ENCODE results near the gene LRIG1.

The LRIG1 gene

GRCh38 chr3:66378256-66378655 lies 122.6 kb downstream of the LRIG1 start:
- Mint-ChIP-seq H3K27ac (peak overlapping the region; percentile 78), H3K4me1 (ENCODE audit: low read depth) (peaks cover 19% of the 10 kb centered on the region), H3K27me3 (ENCODE audit: low read depth) (no peaks in the 10 kb centered on the region), H3K4me3 (no peak overlapping the region), H3K9me3 (no peaks in the 10 kb centered on the region), H3K36me3 (ENCODE audit: low read depth) (peaks cover 47% of the 10 kb centered on the region)
- DNase-seq (ENCODE audit: low spot score) = no peak

- Mint-ChIP-seq H3K36me3 (ENCODE audit: low read depth) (peaks cover 44% of the 10 kb centered on the region), H3K27me3 (ENCODE audit: low read depth) (no peaks in the 10 kb centered on the region), H3K27ac (peak overlapping the region; percentile 78), H3K9me3 (no peaks in the 10 kb centered on the region), H3K4me1 (ENCODE audit: low read depth) (peaks cover 19% of the 10 kb centered on the region), H3K4me3 (peak overlapping the region; percentile 4)
- DNase-seq (ENCODE audit: low spot score) = no peak
Measured at GRCh38 chr3:66377800-66378199, 123.0 kb downstream of the LRIG1 start.

- Mint-ChIP-seq H3K27ac (no peak overlapping the region), H3K27me3 (ENCODE audit: low read depth) (no peaks in the 10 kb centered on the region), H3K4me1 (ENCODE audit: low read depth) (peaks cover 19% of the 10 kb centered on the region), H3K4me3 (no peak overlapping the region), H3K36me3 (ENCODE audit: low read depth) (peaks cover 34% of the 10 kb centered on the region), H3K9me3 (no peaks in the 10 kb centered on the region)
- DNase-seq (ENCODE audit: low spot score) = no peak
Measured at GRCh38 chr3:66376568-66376967, 124.3 kb downstream of the LRIG1 start.

DNA sequence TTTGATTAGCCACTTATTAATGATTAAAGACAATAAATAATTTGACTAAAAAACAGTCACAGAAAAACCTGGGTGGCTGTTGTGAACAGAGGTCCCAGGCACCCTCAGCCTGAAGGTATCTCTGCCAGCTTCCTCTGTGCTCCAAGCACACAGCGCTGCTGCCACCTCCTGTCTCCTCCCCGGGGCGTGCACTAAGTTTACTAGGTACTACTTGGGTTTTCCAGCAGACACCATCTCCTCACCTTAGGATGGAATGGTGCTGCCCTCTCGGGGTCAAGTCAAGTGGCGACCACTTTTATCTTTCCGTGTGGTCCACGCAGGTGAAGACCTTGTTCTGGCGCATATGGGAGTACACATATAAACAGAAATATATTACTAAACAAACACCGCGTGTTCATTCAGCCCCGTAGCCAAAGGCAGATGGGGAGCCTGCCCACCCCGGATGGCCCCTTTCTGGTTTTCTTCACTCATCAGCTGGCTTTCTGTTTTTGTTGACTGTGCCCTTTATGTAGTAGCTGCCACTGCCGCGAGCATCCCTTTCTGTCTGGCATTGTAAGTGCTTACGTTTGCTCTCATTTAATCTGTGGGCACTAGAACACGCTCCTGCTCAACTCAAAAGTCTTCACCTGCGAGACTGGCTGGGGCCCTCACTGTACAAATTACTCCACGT lies 128.0 kb downstream of the LRIG1 start:
- H3K4me3 Mint-ChIP-seq = no peak overlapping the region
- peaks cover 16% of the 10 kb centered on the region for H3K36me3 Mint-ChIP-seq (ENCODE audit: low read depth)
- no peaks in the 10 kb centered on the region for H3K27me3 Mint-ChIP-seq (ENCODE audit: low read depth)
- DNase-seq (ENCODE audit: low spot score) = no peak
- H3K4me1 Mint-ChIP-seq (ENCODE audit: low read depth) = peaks cover 6% of the 10 kb centered on the region
- H3K27ac Mint-ChIP-seq = no peak overlapping the region
- no peaks in the 10 kb centered on the region for H3K9me3 Mint-ChIP-seq

DNA sequence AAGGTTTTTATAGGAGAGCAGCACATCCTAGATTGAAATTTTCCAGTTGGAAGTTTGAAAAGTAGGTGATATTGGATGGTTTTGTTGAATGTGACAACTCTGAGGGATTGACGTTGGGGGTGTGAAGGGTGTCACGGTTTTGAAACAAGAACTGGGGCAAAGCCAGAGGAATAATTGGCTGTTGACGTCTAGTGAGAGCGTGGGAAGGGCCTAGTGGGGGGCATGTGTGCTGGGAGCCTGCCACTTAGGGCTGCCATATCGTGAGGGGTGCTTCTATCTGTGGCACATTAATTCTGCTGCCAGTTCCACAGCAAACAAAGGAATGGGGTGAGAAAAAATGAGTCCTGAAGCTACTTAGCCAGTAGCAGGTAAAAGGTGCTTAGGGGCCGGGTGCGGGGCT lies 129.4 kb downstream of the LRIG1 start:
- no peaks in the 10 kb centered on the region for H3K4me1 Mint-ChIP-seq (ENCODE audit: low read depth)
- no peak overlapping the region for H3K27ac Mint-ChIP-seq
- DNase-seq (ENCODE audit: low spot score) = no peak
- no peaks in the 10 kb centered on the region for H3K27me3 Mint-ChIP-seq (ENCODE audit: low read depth)
- H3K36me3 Mint-ChIP-seq (ENCODE audit: low read depth) = peaks cover 9% of the 10 kb centered on the region
- H3K9me3 Mint-ChIP-seq = no peaks in the 10 kb centered on the region
- no peak overlapping the region for H3K4me3 Mint-ChIP-seq

- no peaks in the 10 kb centered on the region for H3K4me1 Mint-ChIP-seq (ENCODE audit: low read depth)
- peaks cover 3% of the 10 kb centered on the region for H3K36me3 Mint-ChIP-seq (ENCODE audit: low read depth)
- no peaks in the 10 kb centered on the region for H3K27me3 Mint-ChIP-seq (ENCODE audit: low read depth)
- DNase-seq (ENCODE audit: low spot score) = no peak
- H3K4me3 Mint-ChIP-seq = no peak overlapping the region
- no peak overlapping the region for H3K27ac Mint-ChIP-seq
- no peaks in the 10 kb centered on the region for H3K9me3 Mint-ChIP-seq
Measured at GRCh38 chr3:66370179-66370578, 130.6 kb downstream of the LRIG1 start.

DNA sequence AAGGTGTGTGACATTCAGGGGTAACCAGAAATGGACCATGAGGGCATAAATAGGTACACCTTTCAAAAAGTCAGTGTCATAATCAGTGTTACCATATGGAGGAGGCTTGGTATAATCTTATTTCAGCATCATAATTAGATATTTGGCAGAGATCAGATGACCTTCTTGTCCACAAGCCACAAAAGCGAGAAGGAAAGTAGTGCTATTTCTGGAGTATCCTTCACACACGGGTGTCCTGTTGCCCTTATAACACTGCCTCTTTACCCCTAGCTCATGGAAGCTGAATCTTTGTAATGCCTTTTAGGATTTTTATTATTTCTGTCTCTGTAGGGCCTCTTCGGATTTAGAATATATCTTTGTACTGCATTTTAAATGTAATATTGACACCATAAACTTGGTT lies 132.8 kb downstream of the LRIG1 start:
- H3K9me3 Mint-ChIP-seq = no peaks in the 10 kb centered on the region
- H3K4me1 Mint-ChIP-seq (ENCODE audit: low read depth) = no peaks in the 10 kb centered on the region
- H3K4me3 Mint-ChIP-seq = no peak overlapping the region
- H3K27ac Mint-ChIP-seq = no peak overlapping the region
- no peaks in the 10 kb centered on the region for H3K27me3 Mint-ChIP-seq (ENCODE audit: low read depth)
- H3K36me3 Mint-ChIP-seq (ENCODE audit: low read depth) = peaks cover 3% of the 10 kb centered on the region
- DNase-seq (ENCODE audit: low spot score) = no peak

DNA sequence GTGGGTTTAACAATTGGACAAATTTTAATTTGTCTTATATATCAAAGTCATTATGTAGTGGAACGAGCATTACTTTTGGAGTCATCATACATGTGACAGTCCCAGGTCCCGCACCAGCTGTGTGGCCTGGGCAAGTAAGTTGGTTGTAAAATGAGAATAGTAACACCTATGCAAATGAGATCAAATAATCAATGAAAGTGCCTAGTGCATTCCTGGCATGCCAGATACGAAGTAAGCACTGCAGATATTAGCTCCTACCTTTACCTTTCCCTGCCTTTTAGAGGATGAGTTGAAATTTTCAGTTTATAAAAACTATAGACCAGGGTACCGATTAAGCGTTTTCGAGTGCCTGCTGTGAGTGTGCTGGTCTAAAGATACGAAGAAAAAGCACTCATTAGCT lies 134.1 kb downstream of the LRIG1 start:
- no peak for DNase-seq (ENCODE audit: low spot score)
- Mint-ChIP-seq H3K4me3 (no peak overlapping the region), H3K27me3 (ENCODE audit: low read depth) (no peaks in the 10 kb centered on the region), H3K36me3 (ENCODE audit: low read depth) (peaks cover 3% of the 10 kb centered on the region), H3K27ac (no peak overlapping the region), H3K9me3 (no peaks in the 10 kb centered on the region), H3K4me1 (ENCODE audit: low read depth) (no peaks in the 10 kb centered on the region)

DNA sequence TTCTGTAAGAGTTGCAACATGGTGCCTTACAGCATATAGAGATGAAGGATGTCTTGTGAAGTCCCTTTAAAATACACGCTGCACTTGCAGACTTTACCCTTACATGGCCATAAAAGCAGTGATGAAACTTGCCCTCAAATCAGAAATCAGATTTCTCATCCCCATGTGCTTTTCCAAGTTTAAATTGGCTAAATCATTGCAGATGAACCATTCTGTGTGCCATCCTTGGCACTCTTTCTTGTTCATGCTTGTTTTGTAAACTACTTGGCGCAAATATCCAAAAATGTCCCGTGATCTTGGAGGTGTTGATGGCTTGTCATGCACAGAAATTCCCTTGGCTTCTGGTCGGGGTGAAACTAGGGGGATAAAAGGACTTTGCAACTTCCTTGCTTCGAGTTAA lies 135.7 kb downstream of the LRIG1 start:
- Mint-ChIP-seq H3K36me3 (ENCODE audit: low read depth) (no peaks in the 10 kb centered on the region), H3K4me1 (ENCODE audit: low read depth) (no peaks in the 10 kb centered on the region), H3K27ac (no peak overlapping the region), H3K9me3 (no peaks in the 10 kb centered on the region), H3K4me3 (no peak overlapping the region), H3K27me3 (ENCODE audit: low read depth) (no peaks in the 10 kb centered on the region)
- DNase-seq (ENCODE audit: low spot score) = no peak

DNA sequence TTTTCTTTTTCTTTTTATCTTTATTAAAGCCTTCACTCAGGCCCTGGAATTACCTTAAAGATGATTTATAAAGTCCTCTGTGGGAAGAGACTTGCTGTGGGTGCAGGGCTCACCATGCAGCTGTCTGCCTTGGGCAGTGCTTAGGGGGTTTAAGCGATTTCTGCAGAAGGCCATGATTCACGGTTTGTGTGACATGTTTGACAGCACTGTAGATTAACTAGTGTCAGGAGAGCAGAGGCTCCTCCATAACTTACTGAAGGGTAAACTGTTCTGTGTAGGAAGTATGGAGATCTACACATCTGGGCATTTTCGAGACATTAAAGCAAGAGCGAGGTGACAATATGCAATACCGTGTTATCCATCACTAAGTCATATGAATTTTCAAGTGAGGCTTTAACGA lies 137.7 kb downstream of the LRIG1 start:
- no peak for DNase-seq (ENCODE audit: low spot score)

GRCh38 chr3:66362541-66362941 lies 138.3 kb downstream of the LRIG1 start:
- Mint-ChIP-seq H3K27me3 (ENCODE audit: low read depth) (no peaks in the 10 kb centered on the region), H3K36me3 (ENCODE audit: low read depth) (peaks cover 2% of the 10 kb centered on the region), H3K9me3 (no peaks in the 10 kb centered on the region), H3K27ac (no peak overlapping the region), H3K4me1 (ENCODE audit: low read depth) (no peaks in the 10 kb centered on the region), H3K4me3 (no peak overlapping the region)
- no peak for DNase-seq (ENCODE audit: low spot score)

More for the DNA sequence above, 137.7 kb downstream of the LRIG1 start:
- Mint-ChIP-seq H3K27ac (no peak overlapping the region), H3K9me3 (no peaks in the 10 kb centered on the region), H3K4me3 (no peak overlapping the region), H3K36me3 (ENCODE audit: low read depth) (peaks cover 2% of the 10 kb centered on the region), H3K27me3 (ENCODE audit: low read depth) (no peaks in the 10 kb centered on the region), H3K4me1 (ENCODE audit: low read depth) (no peaks in the 10 kb centered on the region)

DNA sequence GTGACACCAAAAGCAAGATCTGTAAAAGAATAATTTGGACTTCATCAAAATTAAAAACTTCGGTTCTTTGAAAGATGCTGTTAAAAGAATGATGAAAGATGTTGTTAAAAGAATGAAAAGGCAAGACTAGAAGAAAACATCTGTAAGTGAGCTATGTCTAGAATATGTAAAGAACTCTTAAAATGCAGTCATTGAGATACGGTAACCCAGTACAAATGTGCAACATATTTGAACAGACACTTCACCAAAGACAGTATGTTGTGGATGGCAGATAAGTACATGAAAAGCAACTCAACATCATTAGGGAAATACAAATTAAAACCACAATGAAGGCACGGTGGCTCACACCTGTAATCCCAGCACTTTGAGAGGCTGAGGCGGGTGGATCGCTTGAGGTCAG lies 139.5 kb downstream of the LRIG1 start:
- Mint-ChIP-seq H3K36me3 (ENCODE audit: low read depth) (peaks cover 2% of the 10 kb centered on the region), H3K27me3 (ENCODE audit: low read depth) (no peaks in the 10 kb centered on the region), H3K27ac (no peak overlapping the region), H3K4me3 (no peak overlapping the region), H3K4me1 (ENCODE audit: low read depth) (no peaks in the 10 kb centered on the region), H3K9me3 (no peaks in the 10 kb centered on the region)
- DNase-seq (ENCODE audit: low spot score) = no peak

GRCh38 chr3:66355997-66356396 lies 144.8 kb downstream of the LRIG1 start:
- Mint-ChIP-seq H3K27ac (peak overlapping the region; percentile 47), H3K4me3 (peak overlapping the region; percentile 1), H3K9me3 (no peaks in the 10 kb centered on the region), H3K27me3 (ENCODE audit: low read depth) (no peaks in the 10 kb centered on the region), H3K36me3 (ENCODE audit: low read depth) (peaks cover 7% of the 10 kb centered on the region), H3K4me1 (ENCODE audit: low read depth) (peaks cover 34% of the 10 kb centered on the region)
- DNase-seq (ENCODE audit: low spot score) = no peak

- Mint-ChIP-seq H3K4me1 (ENCODE audit: low read depth) (peaks cover 34% of the 10 kb centered on the region), H3K9me3 (no peaks in the 10 kb centered on the region), H3K4me3 (peak overlapping the region; percentile 1), H3K27me3 (ENCODE audit: low read depth) (no peaks in the 10 kb centered on the region), H3K36me3 (ENCODE audit: low read depth) (peaks cover 7% of the 10 kb centered on the region), H3K27ac (peak overlapping the region; percentile 47)
- DNase-seq (ENCODE audit: low spot score) = peak; percentile 27
Measured at GRCh38 chr3:66355394-66355793, 145.4 kb downstream of the LRIG1 start.

- H3K9me3 Mint-ChIP-seq = no peaks in the 10 kb centered on the region
- peaks cover 34% of the 10 kb centered on the region for H3K4me1 Mint-ChIP-seq (ENCODE audit: low read depth)
- DNase-seq (ENCODE audit: low spot score) = no peak
- no peaks in the 10 kb centered on the region for H3K27me3 Mint-ChIP-seq (ENCODE audit: low read depth)
- no peak overlapping the region for H3K27ac Mint-ChIP-seq
- H3K36me3 Mint-ChIP-seq (ENCODE audit: low read depth) = peaks cover 7% of the 10 kb centered on the region
- H3K4me3 Mint-ChIP-seq = no peak overlapping the region
Measured at GRCh38 chr3:66354001-66354400, 146.8 kb downstream of the LRIG1 start.

Measured in T-helper 2 cell treated with Interferon-gamma antibody and Interleukin-4, amounts not matched to agents 5 μg/mL and 100 μg/mL, for 36 hours (primary cell).